ENCODE results near the gene UBQLN1.

UBQLN1 gene

DNA sequence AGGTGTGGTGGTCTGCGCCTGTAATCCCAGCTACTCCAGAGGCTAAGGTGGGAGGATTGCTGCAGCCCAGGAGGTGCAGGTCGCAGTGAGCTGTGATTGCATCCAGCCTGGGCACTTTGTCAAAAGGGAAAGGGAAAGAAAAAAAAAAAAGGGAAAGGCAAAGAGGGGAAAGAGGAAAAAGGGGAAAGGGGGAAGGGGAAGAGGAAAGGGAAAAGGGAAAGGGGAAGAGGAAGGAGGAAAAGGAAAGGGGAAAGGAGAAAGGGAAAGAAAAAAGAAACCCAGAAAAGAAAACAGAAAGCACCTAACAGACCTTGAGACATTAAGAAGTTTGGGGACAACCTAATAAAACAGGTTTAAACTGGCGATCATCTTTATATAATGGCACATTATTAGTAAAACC is 44.8 kb downstream of the UBQLN1 start:
- Mint-ChIP-seq H3K27ac (no peak overlapping the region), H3K27me3 (ENCODE audit: low read depth) (no peaks in the 10 kb centered on the region), H3K36me3 (ENCODE audit: low read depth) (peaks cover 65% of the 10 kb centered on the region), H3K4me3 (no peak overlapping the region), H3K9me3 (no peaks in the 10 kb centered on the region), H3K4me1 (no peaks in the 10 kb centered on the region)
- TF ChIP-seq, protein P1, sequence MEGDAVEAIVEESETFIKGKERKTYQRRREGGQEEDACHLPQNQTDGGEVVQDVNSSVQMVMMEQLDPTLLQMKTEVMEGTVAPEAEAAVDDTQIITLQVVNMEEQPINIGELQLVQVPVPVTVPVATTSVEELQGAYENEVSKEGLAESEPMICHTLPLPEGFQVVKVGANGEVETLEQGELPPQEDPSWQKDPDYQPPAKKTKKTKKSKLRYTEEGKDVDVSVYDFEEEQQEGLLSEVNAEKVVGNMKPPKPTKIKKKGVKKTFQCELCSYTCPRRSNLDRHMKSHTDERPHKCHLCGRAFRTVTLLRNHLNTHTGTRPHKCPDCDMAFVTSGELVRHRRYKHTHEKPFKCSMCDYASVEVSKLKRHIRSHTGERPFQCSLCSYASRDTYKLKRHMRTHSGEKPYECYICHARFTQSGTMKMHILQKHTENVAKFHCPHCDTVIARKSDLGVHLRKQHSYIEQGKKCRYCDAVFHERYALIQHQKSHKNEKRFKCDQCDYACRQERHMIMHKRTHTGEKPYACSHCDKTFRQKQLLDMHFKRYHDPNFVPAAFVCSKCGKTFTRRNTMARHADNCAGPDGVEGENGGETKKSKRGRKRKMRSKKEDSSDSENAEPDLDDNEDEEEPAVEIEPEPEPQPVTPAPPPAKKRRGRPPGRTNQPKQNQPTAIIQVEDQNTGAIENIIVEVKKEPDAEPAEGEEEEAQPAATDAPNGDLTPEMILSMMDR (IDR thresholded peaks at IDR 0.05; ENCODE audit: unreplicated experiment in 3 of 3): no peak

DNA sequence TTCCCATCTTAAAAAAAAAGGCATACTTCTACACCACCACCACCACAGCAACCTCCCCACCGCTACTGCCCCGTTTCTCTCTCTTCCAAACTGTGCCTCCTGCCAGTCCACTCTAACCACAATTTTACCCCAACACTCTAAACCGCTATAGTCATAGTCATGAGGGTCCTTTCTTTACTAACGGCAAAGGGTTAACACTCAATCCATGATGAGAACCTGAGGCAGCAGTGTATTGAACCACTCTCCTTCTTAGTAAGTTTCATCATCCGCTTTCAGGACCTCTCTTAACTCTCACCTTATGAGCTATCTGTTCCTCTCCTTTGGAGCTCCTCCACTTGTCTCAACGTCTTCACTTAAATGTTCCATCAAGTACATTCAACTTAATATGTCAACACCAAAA is 50.8 kb downstream of the UBQLN1 start:
- TF ChIP-seq, protein P1 (IDR thresholded peaks at IDR 0.05; ENCODE audit: unreplicated experiment in 3 of 3): no peak

DNA sequence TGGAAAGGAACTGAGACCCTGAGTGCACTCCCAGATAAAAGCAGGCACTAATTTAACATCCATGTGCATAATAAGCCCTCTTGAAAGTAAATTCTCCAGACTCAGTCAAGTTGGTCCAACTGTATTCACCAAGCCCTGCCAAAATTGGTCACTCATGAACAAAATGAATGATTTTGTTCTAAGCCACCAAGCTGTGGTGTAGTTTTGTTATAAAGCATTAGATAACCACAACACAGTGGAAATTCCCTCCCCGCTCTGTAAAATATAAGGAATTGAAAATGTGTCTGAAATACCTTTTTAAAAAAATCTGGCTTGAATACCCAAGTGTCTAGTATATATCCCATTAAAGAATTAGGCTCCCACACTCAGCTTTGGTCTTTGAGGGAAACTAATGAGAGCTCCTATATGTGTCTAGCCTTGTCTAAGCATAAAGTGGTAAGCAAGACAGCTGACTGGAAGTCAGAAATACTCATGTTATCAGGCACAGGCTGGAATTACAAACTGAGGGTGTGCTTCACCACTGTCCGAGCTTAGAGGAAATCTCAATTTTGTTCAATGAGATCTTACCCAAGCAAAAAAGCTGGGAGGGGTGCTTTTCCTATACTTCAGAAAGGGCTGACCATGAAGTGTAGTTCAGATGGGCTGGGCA is 51.6 kb downstream of the UBQLN1 start:
- H3K27me3 Mint-ChIP-seq (ENCODE audit: low read depth): no peaks in the 10 kb centered on the region
- TF ChIP-seq, protein P1 (IDR thresholded peaks at IDR 0.05; ENCODE audit: unreplicated experiment in 3 of 3): no peak
- peaks cover 19% of the 10 kb centered on the region for H3K9me3 Mint-ChIP-seq
- no peak overlapping the region for H3K27ac Mint-ChIP-seq
- peaks cover 44% of the 10 kb centered on the region for H3K36me3 Mint-ChIP-seq (ENCODE audit: low read depth)
- H3K4me3 Mint-ChIP-seq: no peak overlapping the region
- no peaks in the 10 kb centered on the region for H3K4me1 Mint-ChIP-seq

More for the DNA sequence above, 50.8 kb downstream of the UBQLN1 start:
- Mint-ChIP-seq H3K9me3 (peaks cover 16% of the 10 kb centered on the region), H3K27ac (no peak overlapping the region), H3K4me1 (no peaks in the 10 kb centered on the region), H3K36me3 (ENCODE audit: low read depth) (peaks cover 44% of the 10 kb centered on the region), H3K27me3 (ENCODE audit: low read depth) (no peaks in the 10 kb centered on the region), H3K4me3 (no peak overlapping the region)

DNA sequence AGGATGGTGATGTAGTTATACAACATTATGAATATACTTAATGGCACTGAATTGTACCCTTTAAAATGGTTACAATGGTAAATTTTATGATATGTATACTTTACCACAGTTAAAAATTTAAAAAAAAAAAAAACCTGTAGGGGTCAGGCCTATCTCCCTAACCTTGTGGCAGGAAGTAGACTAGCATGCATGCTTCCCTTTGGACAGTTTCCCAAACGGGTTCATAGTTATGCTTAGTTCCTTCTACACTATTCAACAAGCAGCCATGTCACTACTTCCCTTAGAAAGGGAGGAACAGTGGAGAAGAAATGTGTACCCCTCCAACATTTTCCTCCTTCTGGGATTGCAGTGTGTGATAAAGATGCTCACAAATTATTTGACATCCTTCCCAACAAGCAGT is 52.3 kb downstream of the UBQLN1 start:
- H3K9me3 Mint-ChIP-seq: peaks cover 19% of the 10 kb centered on the region
- no peaks in the 10 kb centered on the region for H3K4me1 Mint-ChIP-seq
- H3K27me3 Mint-ChIP-seq (ENCODE audit: low read depth): no peaks in the 10 kb centered on the region
- peaks cover 44% of the 10 kb centered on the region for H3K36me3 Mint-ChIP-seq (ENCODE audit: low read depth)
- H3K4me3 Mint-ChIP-seq: no peak overlapping the region
- no peak overlapping the region for H3K27ac Mint-ChIP-seq
- TF ChIP-seq, protein P1 (IDR thresholded peaks at IDR 0.05; ENCODE audit: unreplicated experiment in 3 of 3): no peak

DNA sequence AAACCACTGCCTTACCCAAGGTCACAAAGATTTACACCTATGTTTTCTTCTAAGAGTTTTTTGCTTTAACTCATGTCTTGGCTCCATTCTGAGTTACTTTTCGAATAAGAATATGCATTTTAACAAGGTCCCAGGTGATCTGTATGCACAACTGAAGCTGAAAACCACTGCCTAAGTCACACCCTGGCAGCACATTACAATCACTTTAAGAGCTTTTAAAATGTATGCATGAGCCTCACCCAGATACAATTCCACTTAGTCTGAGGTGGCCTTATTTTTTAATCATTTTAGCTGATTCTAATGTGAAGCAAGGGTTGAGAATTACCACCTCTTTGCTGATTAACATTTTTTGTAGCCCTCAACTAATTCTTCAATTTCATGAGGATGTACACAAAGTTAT is 55.3 kb downstream of the UBQLN1 start:
- H3K9me3 Mint-ChIP-seq: peaks cover 19% of the 10 kb centered on the region

More for the DNA sequence above, 55.3 kb downstream of the UBQLN1 start:
- H3K36me3 Mint-ChIP-seq (ENCODE audit: low read depth): peaks cover 44% of the 10 kb centered on the region
- no peak overlapping the region for H3K4me3 Mint-ChIP-seq
- H3K27ac Mint-ChIP-seq: no peak overlapping the region
- no peaks in the 10 kb centered on the region for H3K27me3 Mint-ChIP-seq (ENCODE audit: low read depth)
- TF ChIP-seq, protein P1 (IDR thresholded peaks at IDR 0.05; ENCODE audit: unreplicated experiment in 3 of 3): no peak
- H3K4me1 Mint-ChIP-seq: no peaks in the 10 kb centered on the region
